Loucy (cell line): ENCODE data around the gene YTHDC2.

Experiments used
- H2AFZ ChIP-seq: fragments of 200-600 bp; sonication (generic); 2 replicates; pipeline ENCODE4 v1.6.0; 2016; ENCODE audit warnings: antibody characterized with exemption, mild to moderate bottlenecking, low read length, moderate library complexity
- H3F3A ChIP-seq: fragments of 200-600 bp; 2 replicates; pipeline ENCODE4 v1.6.0; 2016; ENCODE audit warnings: antibody characterized with exemption, low read depth, mild to moderate bottlenecking
- H3K27me3 ChIP-seq: fragments of 200-600 bp; sonication (generic); 2 replicates; pipeline ENCODE4 v1.6.1; 2014; ENCODE audit warnings: low read length, mild to moderate bottlenecking; ENCODE audit not compliant: insufficient read depth, poor library complexity, severe bottlenecking
- H3K36me3 ChIP-seq: fragments of 200-600 bp; sonication (generic); 2 replicates; pipeline ENCODE4 v1.6.1; 2016; ENCODE audit warnings: low read length; ENCODE audit not compliant: insufficient read depth
- H3K4me1 ChIP-seq: fragments of 200-600 bp; sonication (generic); 2 replicates; pipeline ENCODE4 v1.5.1; 2014; ENCODE audit warnings: low read length, mild to moderate bottlenecking; ENCODE audit not compliant: insufficient read depth, poor library complexity, severe bottlenecking
- H3K4me2 ChIP-seq: fragments of 200-600 bp; sonication (generic); 2 replicates; pipeline ENCODE4 v1.6.0; 2014; ENCODE audit warnings: antibody characterized with exemption, low read length, low read depth, mild to moderate bottlenecking; ENCODE audit not compliant: poor library complexity, severe bottlenecking
- H3K4me3 ChIP-seq: fragments of 200-600 bp; sonication (generic); 2 replicates; pipeline ENCODE4 v1.5.1; 2014; ENCODE audit warnings: low read length, mild to moderate bottlenecking, mixed read lengths; ENCODE audit not compliant: poor library complexity, severe bottlenecking
- H3K79me2 ChIP-seq: fragments of 200-600 bp; sonication (generic); 2 replicates; pipeline ENCODE4 v1.6.1; 2014; ENCODE audit warnings: low read length; ENCODE audit not compliant: insufficient read depth
- H3K9ac ChIP-seq: fragments of 200-600 bp; sonication (generic); 2 replicates; pipeline ENCODE4 v1.6.0; 2014; ENCODE audit warnings: mild to moderate bottlenecking, low read depth, low read length, moderate library complexity; ENCODE audit not compliant: poor library complexity, severe bottlenecking
- H3K9me2 ChIP-seq: fragments of 200-600 bp; sonication (generic); replicated peaks from 2 replicates; pipeline ENCODE4 v1.6.1; 2016; ENCODE audit warnings: low read depth, low read length, mixed read lengths
- H3K9me3 ChIP-seq: fragments of 200-600 bp; sonication (generic); 2 replicates; pipeline ENCODE4 v1.6.1; 2014; ENCODE audit warnings: mild to moderate bottlenecking, antibody characterized with exemption, low read length, low read depth; ENCODE audit not compliant: insufficient read depth
- H4K20me1 ChIP-seq: fragments of 200-600 bp; sonication (generic); 2 replicates; pipeline ENCODE4 v1.6.0; 2014; ENCODE audit warnings: antibody characterized with exemption, low read length, mild to moderate bottlenecking; ENCODE audit not compliant: insufficient read depth, poor library complexity, severe bottlenecking
- CTCF ChIP-seq: fragments of 200-600 bp; sonication (generic); conservative IDR thresholded peaks from 2 replicates; pipeline ENCODE4 v1.5.1; 2014; ENCODE audit warnings: mild to moderate bottlenecking, antibody characterized with exemption, low read length
- EZH2phosphoT487 ChIP-seq: fragments of 200-600 bp; IDR thresholded peaks from 2 replicates; pipeline ENCODE4 v1.6.1; 2018; ENCODE audit warnings: antibody characterized with exemption, mild to moderate bottlenecking, moderate library complexity, borderline replicate concordance

The YTHDC2 gene

GRCh38 chr5:113507601-113508000, 5.9 kb upstream of the YTHDC2 start:
- Histone ChIP-seq H3K4me2 (no peak overlapping the region), H3K9me3 (no peaks in the 10 kb centered on the region), H3K36me3 (no peaks in the 10 kb centered on the region), H4K20me1 (no peaks in the 10 kb centered on the region), H3K9ac (no peak overlapping the region), H3K27me3 (peaks cover 59% of the 10 kb centered on the region), H3K4me1 (no peaks in the 10 kb centered on the region), H3K9me2 (no peaks in the 10 kb centered on the region), H3F3A (no peaks in the 10 kb centered on the region), H3K79me2 (no peaks in the 10 kb centered on the region), H3K4me3 (no peak overlapping the region), H2AFZ (no peak overlapping the region)
- TF ChIP-seq CTCF (no peak), EZH2phosphoT487 (no peak)

GRCh38 chr5:113508756-113509155, 4.7 kb upstream of the YTHDC2 start:
- H3K9me3 ChIP-seq, result no peaks in the 10 kb centered on the region
- H2AFZ ChIP-seq, result no peak overlapping the region
- H3K36me3 ChIP-seq, result no peaks in the 10 kb centered on the region
- no peak overlapping the region for H3K9ac ChIP-seq
- peaks cover 3% of the 10 kb centered on the region; the same call in 1 of the 2 replicates for H3K79me2 ChIP-seq
- no peak overlapping the region for H3K4me2 ChIP-seq
- no peak overlapping the region for H3K4me3 ChIP-seq
- TF ChIP-seq CTCF (no peak), EZH2phosphoT487 (no peak)
- peaks cover 47% of the 10 kb centered on the region for H3K27me3 ChIP-seq
- H3K9me2 ChIP-seq, result no peaks in the 10 kb centered on the region
- H3K4me1 ChIP-seq, result no peaks in the 10 kb centered on the region
- H4K20me1 ChIP-seq, result no peaks in the 10 kb centered on the region
- H3F3A ChIP-seq, result no peaks in the 10 kb centered on the region

- H3K9ac ChIP-seq, result no peak overlapping the region
- no peaks in the 10 kb centered on the region for H3F3A ChIP-seq
- no peaks in the 10 kb centered on the region for H3K9me3 ChIP-seq
- H3K4me2 ChIP-seq, result no peak overlapping the region
- no peaks in the 10 kb centered on the region for H3K9me2 ChIP-seq
- H3K36me3 ChIP-seq, result no peaks in the 10 kb centered on the region
- peak; percentile 56 for TF ChIP-seq CTCF
- TF ChIP-seq EZH2phosphoT487, result no peak
- peaks cover 21% of the 10 kb centered on the region for H3K79me2 ChIP-seq
- no peak overlapping the region for H2AFZ ChIP-seq
- peaks cover 26% of the 10 kb centered on the region for H3K27me3 ChIP-seq
- no peaks in the 10 kb centered on the region for H3K4me1 ChIP-seq
- H3K4me3 ChIP-seq, result no peak overlapping the region
- no peaks in the 10 kb centered on the region for H4K20me1 ChIP-seq
Measured at GRCh38 chr5:113510836-113511451, 2.5 kb upstream of the YTHDC2 start.
